ENCODE measurements around the gene ABCG5.

DNA sequence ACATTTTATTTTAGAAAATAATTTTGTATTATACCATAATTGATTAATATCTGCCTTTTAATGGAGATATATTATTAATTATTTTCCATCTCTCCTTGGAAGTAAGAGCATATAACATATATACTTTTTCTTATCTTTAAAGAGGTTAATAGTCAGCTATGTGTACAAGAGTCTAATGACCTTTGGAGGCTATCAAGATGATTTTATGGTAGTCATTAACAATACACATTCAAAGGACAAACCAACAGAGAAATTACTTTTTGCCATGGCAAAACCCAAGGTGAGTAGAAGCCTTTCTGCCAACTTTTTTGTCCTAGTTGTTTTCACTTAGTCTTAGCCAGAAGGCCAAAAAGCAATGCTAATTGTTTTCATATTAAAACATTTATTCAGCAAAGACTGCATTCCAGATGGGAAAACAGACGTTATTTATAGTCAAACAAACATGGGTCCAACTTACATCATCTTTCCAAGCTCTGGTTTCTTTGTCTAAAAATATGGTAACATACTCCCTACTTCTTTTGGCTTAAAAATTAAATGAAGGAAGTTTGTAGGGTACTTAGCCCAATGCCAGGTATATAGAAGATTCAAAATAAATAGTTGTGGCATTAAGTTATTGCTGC is 74.4 kb downstream of the ABCG5 start:
- TF ChIP-seq CTCF (optimal IDR thresholded peaks at IDR 0.05 in 1 of 3, IDR thresholded peaks at IDR 0.05 in 1 of 3, conservative IDR thresholded peaks at IDR 0.05 in 1 of 3; ENCODE audit: extremely low read depth in 1 of 3, insufficient read depth in 2 of 3, low read length in 3 of 3) = no peak
- TF ChIP-seq EZH2 (IDR thresholded peaks at IDR 0.05; ENCODE audit: low read length) = no peak
